ENCODE results near the gene CD3D. TPM values are rescaled to one million over a fixed set of nuclear protein-coding genes. Genes with fewer than 3 reads are reported as not detected.

CD3D gene
- total RNA-seq, 6 experiments from 2014 or later, result 0.64 to 0.98 (median 0.89) TPM; not detected in 2

DNA sequence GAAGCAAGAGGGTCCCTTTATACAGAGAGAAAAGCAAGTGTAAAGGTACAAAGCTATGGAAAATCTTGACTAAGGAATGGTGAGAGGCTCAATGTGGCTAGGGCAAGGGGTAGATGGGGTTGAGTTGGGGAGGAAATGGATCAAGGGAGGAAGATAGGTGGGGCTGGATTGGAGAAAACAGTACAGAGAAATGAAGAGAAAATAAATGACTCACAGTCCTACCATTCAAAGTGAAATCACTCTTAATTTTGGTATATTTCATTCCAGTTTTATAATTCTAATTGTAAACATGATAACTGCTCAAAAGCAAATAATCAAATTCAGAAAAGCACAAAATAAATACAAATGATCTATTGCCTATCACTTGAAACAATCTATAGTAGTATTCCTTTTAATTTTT, 33.5 kb upstream of the CD3D start:
- Histone ChIP-seq H3K36me3 (peaks cover 16 to 85% (median 50%) of the 10 kb centered on the region in 4 donors), H3K27me3 (no peaks in the 10 kb centered on the region), H3K4me3 (no peak overlapping the region), H3K9me3 (no peaks in the 10 kb centered on the region), H3K27ac (no peak overlapping the region), H3K4me1 (no peaks in the 10 kb centered on the region)
- intact Hi-C loops (cut with DNase I), result loop anchor here in 1 of 2 donors (10.0 kb wide), 1 partner anchor 119 kb away; no protein-coding TSS in a partner anchor
- no peak for ATAC-seq
- TF ChIP-seq POLR2A (IDR thresholded peaks at IDR 0.05) (no peak), CTCF (IDR thresholded peaks at IDR 0.05) (no peak)
- no peak for DNase-seq

DNA sequence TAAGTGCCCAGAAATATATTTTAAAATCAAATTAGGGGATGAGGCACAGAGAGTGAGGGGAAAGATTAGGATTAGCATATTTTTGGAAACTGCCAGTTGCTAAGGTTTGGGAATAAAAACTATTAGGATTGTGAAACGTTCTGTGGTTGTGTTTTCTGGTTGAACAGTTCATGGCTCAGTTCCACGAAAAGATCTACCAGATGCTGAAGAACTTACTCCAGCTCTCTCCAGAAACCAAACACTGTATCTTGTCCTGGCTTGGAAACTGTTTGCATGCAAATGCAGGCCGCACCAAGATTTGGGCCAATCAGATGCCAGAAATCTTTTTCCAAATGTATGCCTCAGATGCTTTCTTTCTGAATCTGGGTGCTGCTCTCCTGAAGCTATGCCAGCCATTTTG, 32.2 kb upstream of the CD3D start:
- Histone ChIP-seq H3K27me3 (no peaks in the 10 kb centered on the region), H3K4me1 (no peaks in the 10 kb centered on the region), H3K4me3 (no peak overlapping the region), H3K36me3 (peaks cover 16 to 87% (median 52%) of the 10 kb centered on the region in 4 donors), H3K9me3 (no peaks in the 10 kb centered on the region), H3K27ac (no peak overlapping the region)
- no peak for ATAC-seq
- intact Hi-C loops (cut with DNase I), result loop anchor here in 1 of 2 donors (10.0 kb wide), 1 partner anchor 120 kb away; no protein-coding TSS in a partner anchor
- DNase-seq, result no peak
- TF ChIP-seq CTCF (IDR thresholded peaks at IDR 0.05) (no peak), POLR2A (IDR thresholded peaks at IDR 0.05) (no peak)
- 75% methylated on average over 2 of the region's 3 CpGs for WGBS (ENCODE audit: insufficient coverage, low coverage, low lambda C conversion rate, missing lambda C conversion rate)

DNA sequence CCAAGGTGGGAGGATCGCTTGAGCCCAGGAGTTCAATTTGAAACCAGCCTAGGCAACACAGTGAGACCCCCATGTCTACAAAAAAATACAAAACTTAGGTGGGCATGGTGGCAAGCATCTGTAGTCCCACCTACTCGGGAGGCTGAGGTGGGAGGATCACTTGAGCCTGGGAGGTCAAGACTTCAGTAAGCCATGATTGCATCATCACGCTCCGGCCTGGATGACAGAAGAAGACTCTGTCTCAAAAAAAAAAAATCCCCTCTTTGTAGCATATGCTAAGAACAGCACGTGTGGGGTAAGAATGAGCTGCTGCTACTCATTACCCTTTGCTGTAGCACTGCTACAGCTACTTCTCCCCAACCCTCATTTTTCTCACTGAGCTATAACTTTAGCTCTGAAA, 31.4 kb upstream of the CD3D start:
- intact Hi-C loops (cut with DNase I), result loop anchor here in 1 of 2 donors (10.0 kb wide), 1 partner anchor 121 kb away; no protein-coding TSS in a partner anchor
- H3K36me3 ChIP-seq, result peaks cover 16 to 87% (median 54%) of the 10 kb centered on the region in 4 donors
- 80% methylated on average over 1 of the region's 5 CpGs for WGBS (ENCODE audit: insufficient coverage, low coverage, low lambda C conversion rate, missing lambda C conversion rate)
- ATAC-seq (no peak), DNase-seq (no peak)
- H3K9me3 ChIP-seq, result no peaks in the 10 kb centered on the region
- H3K27me3 ChIP-seq, result no peaks in the 10 kb centered on the region
- H3K4me1 ChIP-seq, result no peaks in the 10 kb centered on the region
- H3K27ac ChIP-seq, result no peak overlapping the region
- no peak overlapping the region for H3K4me3 ChIP-seq
- TF ChIP-seq CTCF (IDR thresholded peaks at IDR 0.05) (no peak), POLR2A (IDR thresholded peaks at IDR 0.05) (no peak)

DNA sequence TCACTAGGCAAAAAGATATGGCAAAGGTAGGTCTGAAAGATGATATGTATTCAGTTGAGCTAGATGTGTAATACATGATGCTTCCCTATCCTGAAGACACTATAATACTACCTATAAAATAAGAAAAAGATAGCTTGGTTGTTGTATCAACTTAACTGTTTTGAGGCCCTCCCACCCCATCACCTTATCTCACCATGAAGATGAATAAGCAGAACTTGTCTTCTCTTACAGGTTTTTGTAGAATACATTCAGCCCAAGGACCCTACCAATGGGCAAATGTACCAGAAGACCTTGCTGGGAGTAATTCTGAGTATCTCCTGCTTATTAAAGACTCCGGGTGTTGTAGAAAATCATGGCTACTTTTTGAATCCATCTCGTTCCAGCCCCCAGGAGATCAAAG, 30.8 kb upstream of the CD3D start:
- intact Hi-C loops (cut with DNase I), result loop anchor here in 1 of 2 donors (10.0 kb wide), 1 partner anchor 122 kb away; no protein-coding TSS in a partner anchor

More for the DNA sequence above, 30.8 kb upstream of the CD3D start:
- no peak overlapping the region for H3K4me3 ChIP-seq
- H3K27me3 ChIP-seq, result no peaks in the 10 kb centered on the region
- 81% methylated on average over 2 of the region's 2 CpGs for WGBS (ENCODE audit: insufficient coverage, low coverage, low lambda C conversion rate, missing lambda C conversion rate)
- ATAC-seq (no peak), DNase-seq (no peak)
- no peak overlapping the region for H3K27ac ChIP-seq
- H3K4me1 ChIP-seq, result no peaks in the 10 kb centered on the region
- TF ChIP-seq CTCF (IDR thresholded peaks at IDR 0.05), result no peak
- TF ChIP-seq POLR2A (IDR thresholded peaks at IDR 0.05), result no peak
- peaks cover 10 to 87% (median 56%) of the 10 kb centered on the region in 4 donors for H3K36me3 ChIP-seq
- no peaks in the 10 kb centered on the region for H3K9me3 ChIP-seq
